NCI-H2227 treated with DMSO at 0.1 percent for 48 hours (cell line): Measurements from ENCODE around the gene YIF1B.
A peak's percentile ranks its signal among the peaks of the same experiment; 100 is the strongest.

ENCODE experiments used
- DNase-seq: peaks from one replicate; lab custom pipeline; 2025; lab: John Stamatoyannopoulos, UW

The YIF1B gene

GRCh38 chr19:38304352-38304865 lies 11.3 kb downstream of the YIF1B start:
- no peak for DNase-seq

- DNase-seq = no peak
Measured at GRCh38 chr19:38303517-38304351, 12.0 kb downstream of the YIF1B start, which contains the start of gene C19orf33. Gene C19orf33 (plus strand): TSS chr19:38304251. CDS start chr19:38304262, 11 bp downstream.

GRCh38 chr19:38298821-38299680 lies 16.7 kb downstream of the YIF1B start:
- no peak for DNase-seq

- DNase-seq = no peak
Measured at GRCh38 chr19:38294090-38294489, 21.7 kb downstream of the YIF1B start.

DNA sequence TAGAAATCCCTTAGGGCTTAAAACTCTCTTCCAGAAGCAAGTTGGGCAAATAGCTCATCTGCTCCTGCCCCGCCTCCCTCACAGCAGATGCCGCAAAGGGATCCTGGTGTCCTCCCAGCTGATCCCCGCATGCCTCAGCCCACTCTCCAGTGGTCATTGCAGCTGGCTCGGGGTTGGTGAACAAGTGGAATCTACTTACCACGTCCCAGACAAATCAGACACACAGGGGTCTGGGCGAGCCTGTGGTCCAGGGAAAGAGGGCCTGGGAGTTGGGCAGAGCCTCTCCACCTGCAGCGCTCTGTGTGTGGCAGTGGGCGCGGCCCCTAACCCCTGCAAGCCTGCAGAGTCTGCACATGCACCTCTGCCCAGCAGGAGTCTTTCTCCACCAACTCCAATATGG lies 22.5 kb downstream of the YIF1B start:
- DNase-seq = no peak

- DNase-seq = no peak
Measured at GRCh38 chr19:38291855-38292254, 23.9 kb downstream of the YIF1B start.

GRCh38 chr19:38290631-38291147 lies 25.1 kb downstream of the YIF1B start:
- no peak for DNase-seq

- DNase-seq = no peak
Measured at GRCh38 chr19:38289955-38290354, 25.8 kb downstream of the YIF1B start.

- no peak for DNase-seq
Measured at GRCh38 chr19:38288123-38288855, 27.5 kb downstream of the YIF1B start.

DNA sequence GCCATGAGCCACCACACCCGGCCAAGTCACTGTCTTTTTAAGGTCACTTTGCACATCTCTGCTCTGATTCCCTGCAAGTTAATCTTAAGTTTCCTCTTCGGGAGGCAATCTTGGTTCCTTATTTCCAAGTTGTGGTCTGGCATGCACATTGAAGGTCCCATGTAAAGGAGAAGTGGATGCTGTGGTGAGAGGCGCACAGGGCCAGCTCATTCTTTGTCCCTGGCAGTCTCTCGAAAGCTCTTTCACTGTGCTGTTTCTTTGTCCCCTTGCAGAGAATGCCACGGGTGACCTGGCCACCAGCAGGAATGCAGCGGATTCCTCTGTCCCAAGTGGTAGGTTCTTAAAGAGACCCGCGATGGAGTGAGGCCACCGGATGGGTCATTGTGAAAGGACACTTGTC lies 28.1 kb downstream of the YIF1B start:
- no peak for DNase-seq

- no peak for DNase-seq
Measured at GRCh38 chr19:38285567-38285966, 30.2 kb downstream of the YIF1B start.

- DNase-seq = no peak
Measured at GRCh38 chr19:38284422-38284821, 31.3 kb downstream of the YIF1B start.

GRCh38 chr19:38283271-38283670 lies 32.5 kb downstream of the YIF1B start:
- no peak for DNase-seq

DNA sequence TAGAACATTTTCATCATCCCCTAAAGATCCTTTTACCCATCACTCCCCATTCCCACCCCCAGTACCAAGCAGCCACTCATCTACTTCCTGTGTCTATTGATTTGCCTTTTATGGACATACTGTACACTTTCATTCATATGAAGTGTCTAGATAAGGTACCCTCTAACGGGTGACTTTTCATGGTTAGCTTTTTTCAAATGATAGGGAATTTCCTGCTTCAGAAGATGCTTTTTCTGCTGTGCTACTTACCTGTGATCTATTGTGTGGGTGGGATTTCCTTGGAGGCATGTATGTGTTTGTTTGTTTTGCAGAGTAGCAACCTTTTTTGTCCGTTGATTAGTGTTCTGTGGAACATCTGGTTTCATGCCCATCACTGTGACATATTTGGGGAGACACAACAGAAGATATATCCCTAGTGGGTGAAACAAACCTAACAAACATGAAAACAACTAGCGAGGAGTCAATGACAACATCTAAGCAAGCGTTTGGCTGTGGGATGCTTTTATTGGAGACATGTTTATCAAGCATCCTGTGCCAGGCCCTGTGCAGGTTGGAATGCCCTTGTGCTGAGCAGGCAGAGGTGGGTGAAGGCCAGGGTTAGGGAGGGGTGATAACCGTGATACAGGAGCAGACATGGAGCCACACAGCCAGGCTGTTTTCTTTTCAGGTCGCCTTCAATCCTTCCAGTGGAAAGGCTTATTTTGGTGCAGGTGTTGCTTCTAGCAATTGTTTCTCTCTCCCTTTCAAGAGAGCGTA lies 33.8 kb downstream of the YIF1B start:
- DNase-seq = no peak

DNA sequence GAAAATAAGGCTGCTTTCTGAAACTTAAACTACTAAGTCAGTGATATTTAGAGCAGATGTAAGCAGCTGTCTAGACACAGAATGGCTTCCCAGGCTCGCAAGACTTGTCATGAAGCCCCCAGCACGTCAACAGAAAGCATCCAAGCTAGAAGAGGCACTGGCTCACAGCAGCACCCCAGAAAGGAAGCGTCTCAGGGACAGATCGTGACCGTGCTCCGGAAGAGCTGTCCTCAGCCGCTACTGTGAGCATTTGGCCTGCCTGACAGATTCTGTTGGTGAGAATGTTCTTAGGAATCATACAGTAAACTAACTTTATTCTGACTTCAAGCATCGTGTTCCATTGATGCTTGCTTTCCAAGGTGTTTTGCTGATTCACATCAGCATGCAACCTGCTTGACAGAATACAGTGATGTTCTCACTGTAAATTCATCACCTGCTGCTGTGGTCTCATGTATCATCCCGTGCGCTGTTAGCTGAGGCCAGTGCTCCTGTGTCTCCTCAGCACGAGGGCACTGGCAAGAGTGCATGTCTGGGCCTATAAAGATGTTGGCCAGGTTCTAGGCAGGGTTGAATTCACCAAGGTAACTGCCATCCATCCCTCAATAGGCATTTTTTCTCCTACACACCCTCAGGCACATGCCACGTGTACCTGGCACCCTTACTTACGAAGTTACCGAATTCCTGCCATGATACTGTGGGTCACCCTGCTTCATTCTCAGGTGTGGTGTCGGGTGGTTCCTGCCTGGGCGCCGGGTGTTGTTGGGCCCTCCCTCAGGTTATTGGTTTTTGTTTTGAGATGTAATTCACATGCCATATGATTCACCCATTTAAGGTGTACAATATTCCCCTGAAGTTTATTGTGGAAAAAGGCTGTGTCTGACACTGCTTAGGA lies 35.5 kb downstream of the YIF1B start:
- DNase-seq = no peak

GRCh38 chr19:38278751-38279150 lies 37.0 kb downstream of the YIF1B start:
- DNase-seq = no peak

DNA sequence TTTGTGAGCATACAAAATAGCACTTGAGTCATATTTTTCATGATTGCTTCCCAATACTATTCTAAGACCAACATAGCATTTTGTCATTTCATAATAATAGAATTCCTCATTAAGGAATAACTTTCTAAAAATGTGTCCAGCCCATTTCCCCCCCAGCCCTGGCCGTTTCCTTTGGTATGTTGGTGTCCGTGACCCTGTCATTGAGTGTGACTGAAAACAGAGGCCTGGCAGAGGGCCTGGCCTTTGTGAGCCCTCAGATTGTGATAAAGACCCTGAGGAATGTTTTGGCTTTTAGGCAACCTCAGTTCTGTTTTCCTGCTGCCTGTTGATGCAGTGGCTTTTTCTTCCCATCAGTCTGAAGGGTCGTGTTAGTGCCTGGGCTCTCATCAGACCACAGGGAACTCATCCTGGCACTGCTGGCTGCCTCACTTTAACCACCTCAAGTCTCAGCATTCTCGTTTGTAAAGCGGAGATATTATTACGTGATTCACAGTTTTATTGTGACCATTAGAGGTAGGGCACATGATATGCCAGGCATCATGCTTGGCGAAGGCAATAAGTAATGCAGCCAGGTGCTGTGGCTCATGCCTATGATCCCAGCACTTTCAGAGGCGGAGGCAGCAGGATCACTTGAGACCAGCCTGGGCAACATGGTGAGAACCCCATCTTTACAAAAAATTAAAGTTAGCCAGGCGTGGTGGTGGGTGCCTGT lies 37.6 kb downstream of the YIF1B start:
- peak; percentile 32 for DNase-seq

DNA sequence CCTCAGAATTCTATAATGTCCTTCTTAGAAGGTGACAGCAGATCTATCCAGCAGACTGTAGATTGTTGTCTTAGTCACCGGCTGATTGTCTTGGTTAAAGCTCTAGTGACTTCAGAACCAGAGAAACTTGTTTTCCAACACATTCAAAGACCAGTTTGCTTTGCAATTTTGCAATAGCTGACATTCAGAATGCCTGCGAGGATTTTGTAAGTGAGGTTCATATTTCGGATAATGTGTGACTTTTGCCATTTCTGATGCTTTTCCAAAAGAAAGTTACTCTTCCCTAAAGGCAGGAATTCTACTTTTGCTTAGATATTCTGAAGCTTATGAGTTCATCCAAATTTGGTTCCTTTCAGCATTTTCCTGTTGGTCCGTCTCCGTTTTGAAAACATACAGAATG lies 38.2 kb downstream of the YIF1B start:
- no peak for DNase-seq

- no peak for DNase-seq
Measured at GRCh38 chr19:38276942-38277517, 38.7 kb downstream of the YIF1B start.
